ENCODE data around the gene COIL.
"Not testable (repeated sequence)": the region's sequence is repeated elsewhere in the genome, so short reads cannot be mapped to it uniquely, and the experiment has no call there.

Gene COIL

GRCh38 chr17:56947741-56948140 lies 13.1 kb downstream of the COIL start:
- Histone ChIP-seq H3K27ac (no peak overlapping the region), H3K9ac (no peak overlapping the region), H3K79me2 (no peaks in the 10 kb centered on the region), H3K4me3 (ENCODE audit: low read depth, low read length) (no peak overlapping the region), H3K27me3 (ENCODE audit: control insufficient read depth, insufficient read depth, low read length) (no peaks in the 10 kb centered on the region), H3K4me2 (ENCODE audit: low read length) (no peak overlapping the region), H3K9me3 (ENCODE audit: control insufficient read depth, low read length) (no peaks in the 10 kb centered on the region), H3K36me3 (ENCODE audit: control insufficient read depth, insufficient read depth, low read length) (no peaks in the 10 kb centered on the region), H2AFZ (no peak overlapping the region), H3K4me1 (no peaks in the 10 kb centered on the region)
- TF ChIP-seq CTCF (IDR thresholded peaks at IDR 0.05) = no peak

GRCh38 chr17:56945938-56946505 lies 14.8 kb downstream of the COIL start:
- H3K4me2 ChIP-seq (ENCODE audit: low read length) = no peak overlapping the region
- H3K9ac ChIP-seq = no peak overlapping the region
- H3K9me3 ChIP-seq (ENCODE audit: control insufficient read depth, low read length) = no peaks in the 10 kb centered on the region
- H3K27ac ChIP-seq = no peak overlapping the region
- no peaks in the 10 kb centered on the region for H3K27me3 ChIP-seq (ENCODE audit: control insufficient read depth, insufficient read depth, low read length)
- no peak overlapping the region for H3K4me3 ChIP-seq (ENCODE audit: low read depth, low read length)
- no peaks in the 10 kb centered on the region for H3K4me1 ChIP-seq
- H3K36me3 ChIP-seq (ENCODE audit: control insufficient read depth, insufficient read depth, low read length) = no peaks in the 10 kb centered on the region
- no peak overlapping the region for H2AFZ ChIP-seq
- no peaks in the 10 kb centered on the region for H3K79me2 ChIP-seq
- no peak for TF ChIP-seq CTCF (IDR thresholded peaks at IDR 0.05)

GRCh38 chr17:56943505-56944125 lies 17.2 kb downstream of the COIL start:
- Histone ChIP-seq H3K79me2 (no peaks in the 10 kb centered on the region), H3K27me3 (ENCODE audit: control insufficient read depth, insufficient read depth, low read length) (no peaks in the 10 kb centered on the region), H3K36me3 (ENCODE audit: control insufficient read depth, insufficient read depth, low read length) (no peaks in the 10 kb centered on the region), H3K27ac (no peak overlapping the region), H3K4me1 (no peaks in the 10 kb centered on the region), H3K4me2 (ENCODE audit: low read length) (no peak overlapping the region), H3K4me3 (ENCODE audit: low read depth, low read length) (no peak overlapping the region), H3K9ac (no peak overlapping the region), H3K9me3 (ENCODE audit: control insufficient read depth, low read length) (no peaks in the 10 kb centered on the region), H2AFZ (no peak overlapping the region)
- TF ChIP-seq CTCF (IDR thresholded peaks at IDR 0.05) = no peak

- H3K4me2 ChIP-seq (ENCODE audit: low read length) = no peak overlapping the region
- no peak overlapping the region for H3K27ac ChIP-seq
- H3K9ac ChIP-seq = no peak overlapping the region
- H3K9me3 ChIP-seq (ENCODE audit: control insufficient read depth, low read length) = no peaks in the 10 kb centered on the region
- H3K4me3 ChIP-seq (ENCODE audit: low read depth, low read length) = no peak overlapping the region
- H3K36me3 ChIP-seq (ENCODE audit: control insufficient read depth, insufficient read depth, low read length) = no peaks in the 10 kb centered on the region
- H3K4me1 ChIP-seq = peaks cover 7% of the 10 kb centered on the region
- H3K79me2 ChIP-seq = no peaks in the 10 kb centered on the region
- no peak overlapping the region for H2AFZ ChIP-seq
- TF ChIP-seq CTCF (IDR thresholded peaks at IDR 0.05) = peak; percentile 69
- H3K27me3 ChIP-seq (ENCODE audit: control insufficient read depth, insufficient read depth, low read length) = no peaks in the 10 kb centered on the region
Measured at GRCh38 chr17:56939869-56940484, 20.9 kb downstream of the COIL start.

- H2AFZ ChIP-seq, H3K27ac ChIP-seq: not testable (repeated sequence)
Measured at GRCh38 chr17:56938206-56938605, 22.6 kb downstream of the COIL start.

More at GRCh38 chr17:56938206-56938605, 22.6 kb downstream of the COIL start:
- H3K4me3 ChIP-seq (ENCODE audit: low read depth, low read length); H3K36me3 ChIP-seq (ENCODE audit: control insufficient read depth, insufficient read depth, low read length); H3K4me2 ChIP-seq (ENCODE audit: low read length); H3K4me1 ChIP-seq; H3K9ac ChIP-seq; H3K27me3 ChIP-seq (ENCODE audit: control insufficient read depth, insufficient read depth, low read length); H3K79me2 ChIP-seq; H3K9me3 ChIP-seq (ENCODE audit: control insufficient read depth, low read length): not testable (repeated sequence)
